Heart left ventricle (tissue), 13 donors: Measurements from ENCODE around the gene DEFB124.

Experiments used
- POLR2A ChIP-seq, 2 donors: fragments of 450-650 bp; IDR thresholded peaks; one replicate each; pipeline ENCODE4 v1.6.1; 2017; ENCODE audit warnings: antibody characterized with exemption in 2 of 2, mild to moderate bottlenecking in 2 of 2, moderate library complexity in 2 of 2
- TF ChIP-seq, protein P1 (sequence below), 12 donors: fragments of 200-600 bp; sonication (generic) in 4 of 12; IDR thresholded peaks; one replicate each; pipeline versions ENCODE4 v1.5.0 to v1.8.0; 2018 to 2022; ENCODE audit warnings: antibody characterized with exemption in 12 of 12, mild to moderate bottlenecking in 5 of 12
- donor health status: ischemic (EF 13 %, LVEDD 7.1; RV severe dilation, severe dysfunction).
- donor health status: DM: no; HTN: yes; CAD: no.
- donor health status: DM: no; HTN: no; CAD: no.
- donor health status: ischemic (EF 25% LVEDD 6.9; RV normal size, moderate dysfunction).
- donor health status: ischemic (EF 25% LVEDD 5.7; RV mildly dilated, moderate dysfunction).
- donor health status: ischemic (EF 35%, LVEDD 5.7; RV mildly dilated, moderate dysfunction).
- donor health status: nonischemic (EF 11% LVEDD 7.7; RV severe dilation, severe dysfunction).
- donor health status: DM: yes; HTN: yes; CAD: no.
- donor health status: PGD.
- donor health status: ischemic (EF 29% LVEDD 5.4; RV normal size, mild dysfunction).
- donor health status: nonischemic (EF 23%, LVEDD 6.1; RV moderate dilation, normal function).

DNA sequence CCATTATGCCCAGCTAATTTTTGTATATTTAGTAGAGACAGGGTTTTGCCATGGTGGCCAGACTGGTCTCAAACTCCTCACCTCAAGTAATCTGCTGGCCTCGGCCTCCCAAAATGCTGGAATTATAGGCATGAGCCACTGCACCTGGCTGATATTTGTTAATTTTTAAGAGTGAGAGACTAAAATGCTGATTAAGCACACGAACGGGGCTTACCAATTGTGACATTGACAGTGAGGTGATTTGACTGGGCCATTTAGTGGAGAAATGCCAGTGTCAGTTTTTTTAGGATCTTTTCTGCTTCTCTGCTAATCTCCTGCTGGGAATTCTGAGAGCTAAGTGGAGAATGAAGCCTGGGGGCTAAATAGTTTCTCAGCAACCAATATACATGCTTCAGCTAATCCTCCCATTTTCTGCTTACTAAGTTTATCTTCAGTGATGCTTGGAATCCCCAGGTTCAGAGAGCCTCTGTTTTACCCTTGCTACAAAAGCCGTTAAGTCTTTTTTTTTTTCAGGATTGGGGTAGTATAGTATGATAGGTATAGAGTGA lies 44.3 kb downstream of the DEFB124 start:
- TF ChIP-seq, protein P1, sequence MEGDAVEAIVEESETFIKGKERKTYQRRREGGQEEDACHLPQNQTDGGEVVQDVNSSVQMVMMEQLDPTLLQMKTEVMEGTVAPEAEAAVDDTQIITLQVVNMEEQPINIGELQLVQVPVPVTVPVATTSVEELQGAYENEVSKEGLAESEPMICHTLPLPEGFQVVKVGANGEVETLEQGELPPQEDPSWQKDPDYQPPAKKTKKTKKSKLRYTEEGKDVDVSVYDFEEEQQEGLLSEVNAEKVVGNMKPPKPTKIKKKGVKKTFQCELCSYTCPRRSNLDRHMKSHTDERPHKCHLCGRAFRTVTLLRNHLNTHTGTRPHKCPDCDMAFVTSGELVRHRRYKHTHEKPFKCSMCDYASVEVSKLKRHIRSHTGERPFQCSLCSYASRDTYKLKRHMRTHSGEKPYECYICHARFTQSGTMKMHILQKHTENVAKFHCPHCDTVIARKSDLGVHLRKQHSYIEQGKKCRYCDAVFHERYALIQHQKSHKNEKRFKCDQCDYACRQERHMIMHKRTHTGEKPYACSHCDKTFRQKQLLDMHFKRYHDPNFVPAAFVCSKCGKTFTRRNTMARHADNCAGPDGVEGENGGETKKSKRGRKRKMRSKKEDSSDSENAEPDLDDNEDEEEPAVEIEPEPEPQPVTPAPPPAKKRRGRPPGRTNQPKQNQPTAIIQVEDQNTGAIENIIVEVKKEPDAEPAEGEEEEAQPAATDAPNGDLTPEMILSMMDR (IDR thresholded peaks at IDR 0.05) = no peak
- TF ChIP-seq POLR2A (IDR thresholded peaks at IDR 0.05) = no peak
